PC-9 (cell line): Measurements from ENCODE around the gene HGS. TPM values are rescaled to one million over a fixed set of nuclear protein-coding genes. Genes with fewer than 3 reads are reported as not detected.

ENCODE experiments used
- BruUV-seq: library from RNA; stranded (reverse); fragments of 400-500 nt; replicated peaks from 2 replicates; lab custom pipeline; 2021; lab: Mats Ljungman, UMichigan
- CTCF ChIA-PET: fragments of 300-600 bp; sonication (Branson Sonifier 250); formaldehyde crosslinking; loops from one replicate; lab custom pipeline; 2022; ENCODE audit warnings: antibody characterized with exemption; lab: Charles Lee
- POLR2A ChIA-PET: fragments of 300-600 bp; sonication (Branson Sonifier 250); formaldehyde crosslinking; loops from one replicate; lab custom pipeline; 2022; ENCODE audit warnings: antibody characterized with exemption; ENCODE audit not compliant: unreplicated experiment; lab: Charles Lee
- DNase-seq, 2 experiments: peaks; one replicate each; pipeline versions ENCODE4 v3.0.0 to v3.0.0-alpha.2; 2015 to 2022; ENCODE audit warnings: mixed read lengths in 1 of 2
- H2AFZ ChIP-seq: fragments of 200-600 bp; sonication (generic); 2 replicates; pipeline ENCODE4 v1.8.1; 2017; ENCODE audit warnings: antibody characterized with exemption
- H3F3A ChIP-seq: fragments of 200-600 bp; sonication (generic); 2 replicates; pipeline ENCODE4 v1.8.1; 2017; ENCODE audit warnings: antibody characterized with exemption, mild to moderate bottlenecking, low read depth; ENCODE audit not compliant: insufficient read depth
- H3K27ac ChIP-seq: fragments of 200-600 bp; sonication (generic); 2 replicates; pipeline ENCODE4 v1.6.1; 2016; ENCODE audit warnings: mixed run types
- H3K27me3 ChIP-seq: fragments of 200-600 bp; sonication (generic); 2 replicates; pipeline ENCODE4 v1.6.1; 2016; ENCODE audit warnings: low read depth, mixed run types; ENCODE audit not compliant: insufficient read depth
- H3K36me3 ChIP-seq: fragments of 200-600 bp; sonication (generic); 2 replicates; pipeline ENCODE4 v1.6.1; 2016; ENCODE audit warnings: low read depth, mixed run types
- H3K4me1 ChIP-seq: fragments of 200-600 bp; sonication (generic); replicated peaks from 2 replicates; pipeline ENCODE4 v1.6.1; 2016; ENCODE audit warnings: mixed run types; ENCODE audit not compliant: insufficient read depth
- H3K4me2 ChIP-seq: fragments of 200-600 bp; sonication (generic); 2 replicates; pipeline ENCODE4 v1.6.1; 2017; ENCODE audit warnings: mixed run types
- H3K4me3 ChIP-seq: fragments of 200-600 bp; sonication (generic); 2 replicates; pipeline ENCODE4 v1.6.1; 2016; ENCODE audit warnings: mixed run types
- H3K79me2 ChIP-seq: fragments of 200-600 bp; sonication (generic); 2 replicates; pipeline ENCODE4 v1.6.1; 2017; ENCODE audit warnings: low read depth, mixed run types
- H3K9me2 ChIP-seq: fragments of 200-600 bp; sonication (generic); 2 replicates; pipeline ENCODE4 v1.8.1; 2017; ENCODE audit warnings: mild to moderate bottlenecking; ENCODE audit not compliant: insufficient read depth
- H3K9me3 ChIP-seq: fragments of 200-600 bp; sonication (generic); 2 replicates; pipeline ENCODE4 v1.8.1; 2016; ENCODE audit warnings: low read depth; ENCODE audit not compliant: insufficient read depth
- H4K20me1 ChIP-seq: fragments of 200-600 bp; sonication (generic); 2 replicates; pipeline ENCODE4 v1.8.1; 2017; ENCODE audit not compliant: insufficient read depth
- CTCF ChIP-seq: fragments of 200-600 bp; sonication (generic); conservative IDR thresholded peaks from 2 replicates; pipeline ENCODE4 v1.6.1; 2017; ENCODE audit warnings: mixed run types, antibody characterized with exemption, mild to moderate bottlenecking, moderate library complexity
- EZH2 ChIP-seq: fragments of 200-600 bp; sonication (generic); IDR thresholded peaks from 2 replicates; pipeline ENCODE4 v1.8.0; 2017; ENCODE audit warnings: antibody characterized with exemption, low read depth
- intact Hi-C: fragments of 100-400 bp; cut with micrococcal nuclease; formaldehyde crosslinking; loops from one replicate; pipeline ENCODE4 v1.10.0; 2022; ENCODE audit not compliant: unreplicated experiment
- total RNA-seq: library from RNA; stranded (reverse); gene quantifications from 2 replicates; pipeline ENCODE4 v1.2.3, GENCODE V29; 2021

The HGS gene
- total RNA-seq, 1 experiment from 2014 or later: 166 TPM

- TSS peak; percentile 62 for BruUV-seq
- Histone ChIP-seq H4K20me1 (peaks cover 4% of the 10 kb centered on the region; the same call in 1 of the 2 replicates), H3K9me2 (no peaks in the 10 kb centered on the region), H3F3A (peaks cover 22% of the 10 kb centered on the region), H2AFZ (peak within 1 kb of the TSS; percentile 73; the same call in 1 of the 2 replicates), H3K27ac (peak within 1 kb of the TSS; percentile 77), H3K9me3 (no peaks in the 10 kb centered on the region), H3K79me2 (peaks cover 47% of the 10 kb centered on the region), H3K4me1 (peaks cover 7% of the 10 kb centered on the region), H3K4me2 (peak within 1 kb of the TSS; percentile 91), H3K4me3 (peak within 1 kb of the TSS; percentile 90), H3K27me3 (no peaks in the 10 kb centered on the region), H3K36me3 (no peaks in the 10 kb centered on the region)
- DNase-seq: peak; percentile 71 to 91
- ChIA-PET CTCF (no interaction called here), POLR2A (interaction anchor here (0.5 to 1.2 kb wide), 7 partner anchors 13 to 232 kb away, joined by 3 to 9 read pairs (median 3); no protein-coding TSS in a partner anchor)
- intact Hi-C loops: loop anchor here (1.0 kb wide), 1 partner anchor 19 kb away; the partner anchor contains the start of gene HGS
- TF ChIP-seq EZH2: no peak
- TF ChIP-seq CTCF: peak; percentile 50; the same call in 1 of the 2 replicates
Observed at GRCh38 chr17:81702934-81703746, 19.3 kb downstream of the HGS start, which contains the start of gene MRPL12. Gene MRPL12 (plus strand): TSS chr17:81703367. CDS start chr17:81703502, 135 bp downstream.

GRCh38 chr17:81703747-81704654 lies 20.2 kb downstream of the HGS start:
- H3K27me3 ChIP-seq: no peaks in the 10 kb centered on the region
- H3K4me1 ChIP-seq: peaks cover 7% of the 10 kb centered on the region
- TSS peak; percentile 23 for BruUV-seq
- peak overlapping the region; percentile 91 for H3K4me2 ChIP-seq
- intact Hi-C loops: loop anchor here (1.0 kb wide), 1 partner anchor 20 kb away; the partner anchor contains the start of gene HGS
- CTCF ChIA-PET: no interaction called here
- no peak for TF ChIP-seq EZH2
- no peak for TF ChIP-seq CTCF
- no peaks in the 10 kb centered on the region for H3K9me3 ChIP-seq
- H3K4me3 ChIP-seq: peak overlapping the region; percentile 90
- POLR2A ChIA-PET: interaction anchor here (0.7 to 1.2 kb wide), 3 partner anchors 25 to 219 kb away, joined by 3 to 8 read pairs (median 3); no protein-coding TSS in a partner anchor
- H3F3A ChIP-seq: peaks cover 22% of the 10 kb centered on the region
- peaks cover 47% of the 10 kb centered on the region for H3K79me2 ChIP-seq
- DNase-seq: no peak
- peak overlapping the region; percentile 68; the same call in 1 of the 2 replicates for H2AFZ ChIP-seq
- no peaks in the 10 kb centered on the region for H3K9me2 ChIP-seq
- no peaks in the 10 kb centered on the region for H3K36me3 ChIP-seq
- peaks cover under 1% of the 10 kb centered on the region; the same call in 1 of the 2 replicates for H4K20me1 ChIP-seq
- H3K27ac ChIP-seq: peak overlapping the region; percentile 26; the same call in 1 of the 2 replicates
